ENCODE measurements around the gene GPC5. TPM values are rescaled to one million over a fixed set of nuclear protein-coding genes. Genes with fewer than 3 reads are reported as not detected.

GPC5 gene
- total and polyA plus RNA-seq, 2 of the 8 experiments (the other 6 are each of a cell fraction or from before 2014, with no cell fraction given), result 0.20 to 0.39 TPM

DNA sequence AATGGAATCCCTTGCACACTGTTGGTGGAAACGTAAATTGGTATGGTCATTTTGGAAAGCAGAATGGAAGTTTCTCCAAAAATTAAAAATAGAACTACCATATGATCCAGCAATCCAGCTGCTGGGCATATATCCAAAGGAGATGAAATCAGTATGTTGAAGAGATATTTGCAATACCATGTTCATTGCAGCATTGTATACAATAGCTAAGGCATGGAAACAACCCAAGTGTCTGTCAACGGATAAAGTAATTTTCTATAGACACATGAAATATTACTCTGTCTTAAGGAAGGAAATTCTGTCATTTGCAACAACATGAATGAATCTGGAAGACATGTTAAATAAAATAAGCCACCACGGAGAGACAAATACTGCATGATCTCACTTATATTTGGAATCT is 124.7 kb downstream of the GPC5 start (continued):
- TF ChIP-seq CBX5 (IDR thresholded peaks at IDR 0.05; ENCODE audit: low read depth, low read length) (no peak), CHD7 (IDR thresholded peaks at IDR 0.05; ENCODE audit: insufficient replicate concordance, low read length) (no peak), SUZ12 (IDR thresholded peaks at IDR 0.05; ENCODE audit: low read length) (no peak)

Measured in H1 (cell line).